Loucy (cell line): ENCODE results near the gene AEBP2.

ENCODE experiments used
- H2AFZ ChIP-seq: fragments of 200-600 bp; sonication (generic); 2 replicates; pipeline ENCODE4 v1.6.0; 2016; ENCODE audit warnings: antibody characterized with exemption, mild to moderate bottlenecking, low read length, moderate library complexity
- H3F3A ChIP-seq: fragments of 200-600 bp; 2 replicates; pipeline ENCODE4 v1.6.0; 2016; ENCODE audit warnings: antibody characterized with exemption, low read depth, mild to moderate bottlenecking
- H3K27me3 ChIP-seq: fragments of 200-600 bp; sonication (generic); 2 replicates; pipeline ENCODE4 v1.6.1; 2014; ENCODE audit warnings: low read length, mild to moderate bottlenecking; ENCODE audit not compliant: insufficient read depth, poor library complexity, severe bottlenecking
- H3K36me3 ChIP-seq: fragments of 200-600 bp; sonication (generic); 2 replicates; pipeline ENCODE4 v1.6.1; 2016; ENCODE audit warnings: low read length; ENCODE audit not compliant: insufficient read depth
- H3K4me1 ChIP-seq: fragments of 200-600 bp; sonication (generic); 2 replicates; pipeline ENCODE4 v1.5.1; 2014; ENCODE audit warnings: low read length, mild to moderate bottlenecking; ENCODE audit not compliant: insufficient read depth, poor library complexity, severe bottlenecking
- H3K4me2 ChIP-seq: fragments of 200-600 bp; sonication (generic); 2 replicates; pipeline ENCODE4 v1.6.0; 2014; ENCODE audit warnings: antibody characterized with exemption, low read length, low read depth, mild to moderate bottlenecking; ENCODE audit not compliant: poor library complexity, severe bottlenecking
- H3K4me3 ChIP-seq: fragments of 200-600 bp; sonication (generic); 2 replicates; pipeline ENCODE4 v1.5.1; 2014; ENCODE audit warnings: low read length, mild to moderate bottlenecking, mixed read lengths; ENCODE audit not compliant: poor library complexity, severe bottlenecking
- H3K79me2 ChIP-seq: fragments of 200-600 bp; sonication (generic); 2 replicates; pipeline ENCODE4 v1.6.1; 2014; ENCODE audit warnings: low read length; ENCODE audit not compliant: insufficient read depth
- H3K9ac ChIP-seq: fragments of 200-600 bp; sonication (generic); 2 replicates; pipeline ENCODE4 v1.6.0; 2014; ENCODE audit warnings: mild to moderate bottlenecking, low read depth, low read length, moderate library complexity; ENCODE audit not compliant: poor library complexity, severe bottlenecking
- H3K9me2 ChIP-seq: fragments of 200-600 bp; sonication (generic); replicated peaks from 2 replicates; pipeline ENCODE4 v1.6.1; 2016; ENCODE audit warnings: low read depth, low read length, mixed read lengths
- H3K9me3 ChIP-seq: fragments of 200-600 bp; sonication (generic); 2 replicates; pipeline ENCODE4 v1.6.1; 2014; ENCODE audit warnings: mild to moderate bottlenecking, antibody characterized with exemption, low read length, low read depth; ENCODE audit not compliant: insufficient read depth
- H4K20me1 ChIP-seq: fragments of 200-600 bp; sonication (generic); 2 replicates; pipeline ENCODE4 v1.6.0; 2014; ENCODE audit warnings: antibody characterized with exemption, low read length, mild to moderate bottlenecking; ENCODE audit not compliant: insufficient read depth, poor library complexity, severe bottlenecking
- EZH2phosphoT487 ChIP-seq: fragments of 200-600 bp; IDR thresholded peaks from 2 replicates; pipeline ENCODE4 v1.6.1; 2018; ENCODE audit warnings: antibody characterized with exemption, mild to moderate bottlenecking, moderate library complexity, borderline replicate concordance
- TF ChIP-seq, protein P1 (sequence below): fragments of 200-600 bp; sonication (generic); conservative IDR thresholded peaks from 2 replicates; pipeline ENCODE4 v1.5.1; 2014; ENCODE audit warnings: mild to moderate bottlenecking, antibody characterized with exemption, low read length

The AEBP2 gene

DNA sequence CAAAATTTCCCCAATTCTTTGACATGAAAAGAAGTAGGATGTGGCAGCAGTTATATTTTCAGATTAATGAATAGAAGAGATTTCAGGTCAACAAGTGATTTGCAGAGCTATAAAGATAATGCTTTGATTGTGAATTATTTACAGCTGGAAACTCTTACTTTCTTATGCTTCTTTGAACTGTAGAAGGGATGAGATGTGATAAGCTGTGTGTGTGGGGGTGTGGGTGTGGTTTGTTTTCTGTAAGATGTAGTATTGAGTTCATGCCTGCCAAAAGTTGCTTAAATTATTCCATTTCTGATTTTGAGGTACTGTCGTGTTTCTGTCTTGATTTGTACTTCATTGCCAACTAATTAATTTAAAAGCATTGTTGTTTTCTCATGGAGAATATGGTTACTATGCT, 22.7 kb downstream of the AEBP2 start:
- no peaks in the 10 kb centered on the region for H3K27me3 ChIP-seq
- peaks cover 97% of the 10 kb centered on the region for H3K79me2 ChIP-seq
- no peaks in the 10 kb centered on the region for H3K9me2 ChIP-seq
- H3K4me1 ChIP-seq: no peaks in the 10 kb centered on the region
- peaks cover 51% of the 10 kb centered on the region for H3K36me3 ChIP-seq
- H2AFZ ChIP-seq: no peak overlapping the region
- H3K4me2 ChIP-seq: no peak overlapping the region
- no peak overlapping the region for H3K9ac ChIP-seq
- H3K9me3 ChIP-seq: no peaks in the 10 kb centered on the region
- peaks cover 91% of the 10 kb centered on the region for H4K20me1 ChIP-seq
- no peak overlapping the region for H3K4me3 ChIP-seq
- H3F3A ChIP-seq: no peaks in the 10 kb centered on the region
- TF ChIP-seq, protein P1, sequence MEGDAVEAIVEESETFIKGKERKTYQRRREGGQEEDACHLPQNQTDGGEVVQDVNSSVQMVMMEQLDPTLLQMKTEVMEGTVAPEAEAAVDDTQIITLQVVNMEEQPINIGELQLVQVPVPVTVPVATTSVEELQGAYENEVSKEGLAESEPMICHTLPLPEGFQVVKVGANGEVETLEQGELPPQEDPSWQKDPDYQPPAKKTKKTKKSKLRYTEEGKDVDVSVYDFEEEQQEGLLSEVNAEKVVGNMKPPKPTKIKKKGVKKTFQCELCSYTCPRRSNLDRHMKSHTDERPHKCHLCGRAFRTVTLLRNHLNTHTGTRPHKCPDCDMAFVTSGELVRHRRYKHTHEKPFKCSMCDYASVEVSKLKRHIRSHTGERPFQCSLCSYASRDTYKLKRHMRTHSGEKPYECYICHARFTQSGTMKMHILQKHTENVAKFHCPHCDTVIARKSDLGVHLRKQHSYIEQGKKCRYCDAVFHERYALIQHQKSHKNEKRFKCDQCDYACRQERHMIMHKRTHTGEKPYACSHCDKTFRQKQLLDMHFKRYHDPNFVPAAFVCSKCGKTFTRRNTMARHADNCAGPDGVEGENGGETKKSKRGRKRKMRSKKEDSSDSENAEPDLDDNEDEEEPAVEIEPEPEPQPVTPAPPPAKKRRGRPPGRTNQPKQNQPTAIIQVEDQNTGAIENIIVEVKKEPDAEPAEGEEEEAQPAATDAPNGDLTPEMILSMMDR: no peak
- no peak for TF ChIP-seq EZH2phosphoT487

DNA sequence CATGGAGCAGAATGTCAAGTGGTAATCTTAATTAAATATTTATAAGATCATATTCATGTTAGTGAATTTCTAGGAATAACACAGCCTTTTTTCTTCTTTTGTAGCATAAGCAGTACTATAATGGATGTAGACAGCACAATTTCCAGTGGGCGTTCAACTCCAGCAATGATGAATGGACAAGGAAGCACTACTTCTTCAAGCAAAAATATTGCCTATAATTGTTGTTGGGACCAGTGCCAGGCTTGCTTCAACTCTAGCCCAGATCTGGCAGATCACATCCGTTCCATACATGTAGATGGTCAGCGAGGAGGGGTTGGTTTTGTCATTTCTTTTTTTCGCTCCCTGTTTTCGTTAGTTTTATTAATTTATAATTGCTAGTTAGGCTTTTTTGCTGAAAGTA, 23.1 kb downstream of the AEBP2 start:
- Histone ChIP-seq H3K36me3 (peaks cover 51% of the 10 kb centered on the region), H3F3A (no peaks in the 10 kb centered on the region), H3K4me1 (no peaks in the 10 kb centered on the region), H3K4me3 (no peak overlapping the region), H2AFZ (no peak overlapping the region), H3K79me2 (peaks cover 97% of the 10 kb centered on the region), H3K27me3 (no peaks in the 10 kb centered on the region), H3K9me3 (no peaks in the 10 kb centered on the region), H3K9me2 (no peaks in the 10 kb centered on the region), H3K4me2 (no peak overlapping the region), H3K9ac (no peak overlapping the region), H4K20me1 (peaks cover 89% of the 10 kb centered on the region)
- no peak for TF ChIP-seq EZH2phosphoT487

DNA sequence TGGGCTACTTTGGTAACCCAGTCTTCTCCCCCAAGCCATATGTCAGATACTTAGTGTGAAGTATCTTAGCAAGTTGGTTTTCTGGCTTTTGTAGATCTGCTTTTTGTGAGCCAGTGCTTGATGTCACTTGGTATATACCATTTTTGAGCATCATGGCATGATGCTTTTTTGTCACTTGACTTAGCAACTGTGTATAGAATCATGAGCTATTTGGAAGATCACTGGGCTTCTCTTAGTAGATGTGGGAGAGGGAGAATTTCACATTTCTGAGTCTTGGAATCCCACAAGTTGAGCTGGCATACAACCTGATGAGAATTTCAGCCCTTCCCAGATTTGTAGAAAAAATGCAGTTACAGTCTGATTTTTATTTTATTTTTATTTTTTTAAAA, 24.9 kb downstream of the AEBP2 start:
- H3K36me3 ChIP-seq: peaks cover 65% of the 10 kb centered on the region
- TF ChIP-seq EZH2phosphoT487: no peak
- TF ChIP-seq, protein P1: no peak

DNA sequence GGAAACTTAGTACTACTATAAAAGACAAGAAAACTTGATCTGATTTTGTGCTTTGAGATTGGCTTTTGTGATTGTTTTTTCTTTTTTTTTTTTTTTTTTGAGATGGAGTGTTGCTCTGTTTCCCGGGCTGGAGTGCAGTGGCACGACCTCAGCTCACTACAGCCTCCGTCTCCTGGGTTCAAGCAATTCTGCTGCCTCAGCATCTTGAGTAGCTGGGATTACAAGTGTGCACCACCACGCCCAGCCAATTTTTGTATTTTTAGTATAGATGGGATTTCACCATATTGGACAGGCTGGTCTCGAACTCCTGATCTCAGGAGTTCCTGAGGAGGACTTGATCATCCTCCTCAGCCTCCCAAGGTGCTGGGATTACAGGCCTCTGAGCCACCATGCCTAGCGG, 26.4 kb downstream of the AEBP2 start:
- H3K36me3 ChIP-seq: peaks cover 78% of the 10 kb centered on the region
- H4K20me1 ChIP-seq: peaks cover 70% of the 10 kb centered on the region
- no peak overlapping the region for H2AFZ ChIP-seq
- no peaks in the 10 kb centered on the region for H3K9me2 ChIP-seq
- H3K4me2 ChIP-seq: no peak overlapping the region
- H3K27me3 ChIP-seq: no peaks in the 10 kb centered on the region
- H3F3A ChIP-seq: no peaks in the 10 kb centered on the region
- no peak overlapping the region for H3K9ac ChIP-seq
- H3K79me2 ChIP-seq: peaks cover 97% of the 10 kb centered on the region
- H3K4me3 ChIP-seq: no peak overlapping the region
- no peaks in the 10 kb centered on the region for H3K9me3 ChIP-seq
- no peaks in the 10 kb centered on the region for H3K4me1 ChIP-seq
- TF ChIP-seq, protein P1: no peak
- no peak for TF ChIP-seq EZH2phosphoT487

More for the DNA sequence above, 24.9 kb downstream of the AEBP2 start:
- peaks cover 97% of the 10 kb centered on the region for H3K79me2 ChIP-seq
- peaks cover 81% of the 10 kb centered on the region for H4K20me1 ChIP-seq
- H3K9me2 ChIP-seq: no peaks in the 10 kb centered on the region
- H3F3A ChIP-seq: no peaks in the 10 kb centered on the region
- H3K9ac ChIP-seq: no peak overlapping the region
- no peaks in the 10 kb centered on the region for H3K4me1 ChIP-seq
- H3K4me2 ChIP-seq: no peak overlapping the region
- no peaks in the 10 kb centered on the region for H3K9me3 ChIP-seq
- no peaks in the 10 kb centered on the region for H3K27me3 ChIP-seq
- no peak overlapping the region for H2AFZ ChIP-seq
- H3K4me3 ChIP-seq: no peak overlapping the region
